Measurements from ENCODE around the gene FAM167B. TPM values are rescaled to one million over a fixed set of nuclear protein-coding genes. Genes with fewer than 3 reads are reported as not detected.

FAM167B gene
- total RNA-seq, 4 donors from 2014 or later = 0.40 to 4.4 (median 2.2) TPM

- H3K27ac ChIP-seq = peak overlapping the region in 1 of 4 donors; percentile 23
- H3K36me3 ChIP-seq = peaks cover 0 to 78% of the 10 kb centered on the region in 2 donors
- H3K4me1 ChIP-seq = peaks cover 0 to 23% (median 9%) of the 10 kb centered on the region in 3 donors
- no peak for ATAC-seq
- H3K4me3 ChIP-seq = no peak overlapping the region
- TF ChIP-seq POLR2A (IDR thresholded peaks at IDR 0.05) = no peak
- WGBS, 2 donors (ENCODE audit: low coverage in 1 of 2) = no CpG with 5 or more reads among the region's 5 CpGs
- H3K27me3 ChIP-seq = no peaks in the 10 kb centered on the region
- H3K9me3 ChIP-seq = no peaks in the 10 kb centered on the region
Observed at GRCh38 chr1:32216566-32216965, 30.5 kb upstream of the FAM167B start.

DNA sequence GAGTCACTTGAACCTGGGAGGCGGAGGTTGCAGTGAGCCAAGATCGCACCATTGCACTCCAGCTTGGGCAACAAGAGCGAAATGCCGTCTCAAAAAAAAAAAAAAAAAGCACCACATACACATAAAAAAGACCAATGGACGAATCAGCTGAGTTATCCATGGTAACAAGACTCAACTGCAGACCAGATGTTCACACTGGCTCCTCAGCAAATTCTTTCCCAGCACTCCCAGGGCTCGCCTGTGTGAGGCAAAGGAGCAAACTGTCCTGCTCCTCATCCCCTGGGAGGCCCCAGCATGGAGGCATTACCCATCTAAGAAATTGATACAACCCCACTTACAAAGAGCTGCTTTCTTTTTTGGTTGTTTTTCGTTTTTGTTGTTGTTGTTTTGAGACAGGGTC lies 28.0 kb upstream of the FAM167B start:
- Histone ChIP-seq H3K4me1 (peaks cover 6 to 39% (median 20%) of the 10 kb centered on the region in 3 donors), H3K36me3 (peaks cover 0 to 67% of the 10 kb centered on the region in 2 donors), H3K27me3 (no peaks in the 10 kb centered on the region), H3K27ac (no peak overlapping the region), H3K9me3 (no peaks in the 10 kb centered on the region), H3K4me3 (no peak overlapping the region)
- no peak for ATAC-seq
- 63 to 82% methylated on average over 2 to 6 of the region's 7 CpGs for WGBS, 2 donors (ENCODE audit: low coverage in 1 of 2)
- TF ChIP-seq EP300 (IDR thresholded peaks at IDR 0.05) (no peak), POLR2AphosphoS5 (IDR thresholded peaks at IDR 0.05) (no peak), POLR2A (IDR thresholded peaks at IDR 0.05) (no peak), CTCF (IDR thresholded peaks at IDR 0.05) (no peak)

GRCh38 chr1:32220746-32221580 lies 26.1 kb upstream of the FAM167B start:
- TF ChIP-seq POLR2AphosphoS5 (IDR thresholded peaks at IDR 0.05) = no peak
- no peaks in the 10 kb centered on the region for H3K27me3 ChIP-seq
- H3K9me3 ChIP-seq = no peaks in the 10 kb centered on the region
- ATAC-seq = no peak
- peaks cover 6 to 41% (median 20%) of the 10 kb centered on the region in 3 donors for H3K4me1 ChIP-seq
- H3K27ac ChIP-seq = peak overlapping the region in 2 of 4 donors; percentile 90 to 92
- peaks cover 0 to 67% of the 10 kb centered on the region in 2 donors for H3K36me3 ChIP-seq
- WGBS, 2 donors (ENCODE audit: low coverage in 1 of 2) = 92% methylated on average over 2 of the region's 4 CpGs
- H3K4me3 ChIP-seq = peak overlapping the region; percentile 65 to 96

GRCh38 chr1:32221581-32221979 lies 25.4 kb upstream of the FAM167B start:
- Histone ChIP-seq H3K4me1 (peaks cover 6 to 41% (median 20%) of the 10 kb centered on the region in 3 donors), H3K9me3 (no peaks in the 10 kb centered on the region), H3K36me3 (peaks cover 0 to 67% of the 10 kb centered on the region in 2 donors), H3K4me3 (peak overlapping the region; percentile 65 to 96), H3K27ac (peak overlapping the region; percentile 85 to 92 (median 91)), H3K27me3 (no peaks in the 10 kb centered on the region)
- peak; percentile 37 for ATAC-seq
- TF ChIP-seq POLR2AphosphoS5 (IDR thresholded peaks at IDR 0.05) (no peak), POLR2A (IDR thresholded peaks at IDR 0.05) (no peak), CTCF (IDR thresholded peaks at IDR 0.05) (no peak), EP300 (IDR thresholded peaks at IDR 0.05) (no peak)
- 5 to 18% methylated on average over 3 to 9 of the region's 13 CpGs for WGBS, 2 donors (ENCODE audit: low coverage in 1 of 2)

GRCh38 chr1:32221980-32222755 lies 24.9 kb upstream of the FAM167B start, which contains the start of the genes EIF3I and TMEM234:
Gene EIF3I, plus strand, starts transcription at chr1:32222407. Its CDS starts 35 bp downstream, at chr1:32222442.
Gene TMEM234, minus strand, starts transcription at chr1:32222353. Its CDS starts 31 bp downstream, at chr1:32222322.
- Histone ChIP-seq H3K36me3 (peaks cover 0 to 67% of the 10 kb centered on the region in 2 donors), H3K9me3 (no peaks in the 10 kb centered on the region), H3K27me3 (no peaks in the 10 kb centered on the region), H3K27ac (peak within 1 kb of the TSS; percentile 85 to 92 (median 91)), H3K4me1 (peaks cover 6 to 41% (median 20%) of the 10 kb centered on the region in 3 donors), H3K4me3 (peak within 1 kb of the TSS; percentile 65 to 96)
- TF ChIP-seq POLR2AphosphoS5 (IDR thresholded peaks at IDR 0.05) (peak; percentile 95), POLR2A (IDR thresholded peaks at IDR 0.05) (peak; percentile 62 to 65), CTCF (IDR thresholded peaks at IDR 0.05) (no peak), EP300 (IDR thresholded peaks at IDR 0.05) (no peak)
- ATAC-seq = peak; percentile 97
- WGBS, 2 donors (ENCODE audit: low coverage in 1 of 2) = 0% methylated on average over 28 of the region's 46 CpGs; no CpG with 5 or more reads in 1 of the 2 donors

Data from gastroesophageal sphincter (tissue), 4 donors.